ENCODE measurements around the gene XRCC1. TPM values are rescaled to one million over a fixed set of nuclear protein-coding genes. Genes with fewer than 3 reads are reported as not detected.

XRCC1 gene
- total RNA-seq, 1 experiment from 2014 or later = 20.1 TPM

GRCh38 chr19:43501661-43502418, 73.5 kb downstream of the XRCC1 start:
- in situ Hi-C loops (cut with HindIII; ENCODE audit: low pct_unique_long_range_greater_than_20kb, low sequenced_read_pairs) = no loop called here
- no peak overlapping the region for H3K4me3 ChIP-seq (ENCODE audit: low read depth in 2 of 2, low read length in 2 of 2)
- DNase-seq (ENCODE audit: low read depth, low spot score) (no peak), ATAC-seq (no peak)
- H3K36me3 ChIP-seq (ENCODE audit: control insufficient read depth, insufficient read depth, low read length) = no peaks in the 10 kb centered on the region
- H3K9me3 ChIP-seq (ENCODE audit: control insufficient read depth, insufficient read depth, low read depth, low read length) = no peaks in the 10 kb centered on the region
- no TSS peak for BruUV-seq (replicated peaks)
- H3K4me1 ChIP-seq (ENCODE audit: control insufficient read depth, insufficient read depth, low read length) = no peaks in the 10 kb centered on the region
- intact Hi-C loops (cut with micrococcal nuclease; ENCODE audit: unreplicated experiment) = no loop called here
- ChIA-PET CTCF (interaction anchor here (0.5 to 0.7 kb wide), 5 partner anchors 18 to 1087 kb away, joined by 3 to 5 read pairs (median 4); partner anchors contain the start of gene ZNF226), POLR2A (no interaction called here)
- H3K27ac ChIP-seq (ENCODE audit: low read length) = no peak overlapping the region
- TF ChIP-seq REST (IDR thresholded peaks at IDR 0.05; ENCODE audit: insufficient read depth in 1 of 2, low read depth in 2 of 2, low read length in 1 of 2) (no peak), TCF7L2 (IDR thresholded peaks at IDR 0.05; ENCODE audit: low read depth, low read length) (no peak), CTCF (IDR thresholded peaks at IDR 0.05) (no peak), SIN3A (IDR thresholded peaks at IDR 0.05; ENCODE audit: borderline replicate concordance, insufficient read depth, low read depth, low read length) (no peak), POLR2AphosphoS5 (IDR thresholded peaks at IDR 0.05; ENCODE audit: low read depth, low read length) (no peak)
- H3K27me3 ChIP-seq (ENCODE audit: control insufficient read depth, insufficient read depth, low read length) = no peaks in the 10 kb centered on the region

- Histone ChIP-seq H3K4me3 (ENCODE audit: low read depth in 2 of 2, low read length in 2 of 2) (no peak overlapping the region), H3K36me3 (ENCODE audit: control insufficient read depth, insufficient read depth, low read length) (no peaks in the 10 kb centered on the region), H3K27me3 (ENCODE audit: control insufficient read depth, insufficient read depth, low read length) (no peaks in the 10 kb centered on the region), H3K27ac (ENCODE audit: low read length) (no peak overlapping the region), H3K4me1 (ENCODE audit: control insufficient read depth, insufficient read depth, low read length) (no peaks in the 10 kb centered on the region), H3K9me3 (ENCODE audit: control insufficient read depth, insufficient read depth, low read depth, low read length) (no peaks in the 10 kb centered on the region)
- in situ Hi-C loops (cut with HindIII; ENCODE audit: low pct_unique_long_range_greater_than_20kb, low sequenced_read_pairs) = no loop called here
- ATAC-seq (no peak), DNase-seq (ENCODE audit: low read depth, low spot score) (no peak)
- intact Hi-C loops (cut with micrococcal nuclease; ENCODE audit: unreplicated experiment) = no loop called here
- ChIA-PET CTCF (no interaction called here), POLR2A (interaction anchor here (0.6 kb wide), 1 partner anchor 12 kb away, joined by 7 read pairs; no protein-coding TSS in a partner anchor)
- TF ChIP-seq CTCF (IDR thresholded peaks at IDR 0.05) (no peak), POLR2AphosphoS5 (IDR thresholded peaks at IDR 0.05; ENCODE audit: low read depth, low read length) (no peak), SIN3A (IDR thresholded peaks at IDR 0.05; ENCODE audit: borderline replicate concordance, insufficient read depth, low read depth, low read length) (no peak), REST (IDR thresholded peaks at IDR 0.05; ENCODE audit: insufficient read depth in 1 of 2, low read depth in 2 of 2, low read length in 1 of 2) (no peak), TCF7L2 (IDR thresholded peaks at IDR 0.05; ENCODE audit: low read depth, low read length) (no peak)
- no TSS peak for BruUV-seq (replicated peaks)
These were observed 76.3 kb downstream of the XRCC1 start for GRCh38 chr19:43499042-43499441.
